ENCODE measurements around the gene LRRC8D.

- TF ChIP-seq CTCF (IDR thresholded peaks at IDR 0.05; ENCODE audit: low read depth, low read length, missing input control) (no peak), GABPA (IDR thresholded peaks at IDR 0.05 in 1 of 2, conservative IDR thresholded peaks at IDR 0.05 in 1 of 2) (no peak), RAD21 (IDR thresholded peaks at IDR 0.05) (no peak), TAF1 (conservative IDR thresholded peaks at IDR 0.05) (no peak), SP1 (IDR thresholded peaks at IDR 0.05) (no peak), JUND (IDR thresholded peaks at IDR 0.05) (no peak), EGR1 (IDR thresholded peaks at IDR 0.05; ENCODE audit: low read depth in 2 of 2) (no peak)
Measured at GRCh38 chr1:89863165-89863830, 42.5 kb downstream of the LRRC8D start.

Measured in liver (tissue), 3 donors.